ENCODE measurements around the gene EML4.
A peak's percentile ranks its signal among the peaks of the same experiment; 100 is the strongest.

Gene EML4

DNA sequence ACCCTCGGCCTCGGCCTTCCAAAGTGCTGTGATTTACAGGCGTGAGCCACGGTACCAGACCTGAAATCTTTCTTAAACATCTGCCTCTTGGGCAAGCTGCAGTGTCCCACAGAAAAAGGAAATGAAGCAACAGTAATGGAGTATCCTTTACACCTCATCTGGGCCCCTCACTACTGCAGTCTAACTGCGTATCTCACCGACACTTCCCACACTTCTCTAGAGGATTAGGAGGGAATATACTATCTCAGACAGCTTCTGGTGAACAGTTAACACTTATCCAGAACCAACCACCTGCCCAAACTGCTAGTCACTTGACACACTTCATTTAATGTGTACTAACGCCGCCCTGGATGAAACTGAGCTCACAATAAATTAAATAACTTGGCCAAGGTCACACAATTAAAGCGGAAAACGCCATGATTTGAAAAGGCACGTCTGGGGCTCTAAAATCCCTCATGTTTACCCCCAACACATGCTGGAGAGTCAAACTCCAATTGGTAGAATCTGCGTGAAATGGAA, 190.9 kb downstream of the EML4 start:
- DNase-seq: no peak
- H3K36me3 ChIP-seq: no peaks in the 10 kb centered on the region
- peaks cover 0 to 39% (median 27%) of the 10 kb centered on the region in 4 donors for H3K4me1 ChIP-seq
- intact Hi-C loops (cut with DNase I; ENCODE audit: low total_unique reads): loop anchor here (10.0 kb wide), 1 partner anchor 265 kb away; no protein-coding TSS in a partner anchor
- H3K27ac ChIP-seq: peak overlapping the region in 1 of 2 donors; percentile 92
- peak overlapping the region; percentile 94 to 98 for H3K4me3 ChIP-seq
- TF ChIP-seq, protein P1, sequence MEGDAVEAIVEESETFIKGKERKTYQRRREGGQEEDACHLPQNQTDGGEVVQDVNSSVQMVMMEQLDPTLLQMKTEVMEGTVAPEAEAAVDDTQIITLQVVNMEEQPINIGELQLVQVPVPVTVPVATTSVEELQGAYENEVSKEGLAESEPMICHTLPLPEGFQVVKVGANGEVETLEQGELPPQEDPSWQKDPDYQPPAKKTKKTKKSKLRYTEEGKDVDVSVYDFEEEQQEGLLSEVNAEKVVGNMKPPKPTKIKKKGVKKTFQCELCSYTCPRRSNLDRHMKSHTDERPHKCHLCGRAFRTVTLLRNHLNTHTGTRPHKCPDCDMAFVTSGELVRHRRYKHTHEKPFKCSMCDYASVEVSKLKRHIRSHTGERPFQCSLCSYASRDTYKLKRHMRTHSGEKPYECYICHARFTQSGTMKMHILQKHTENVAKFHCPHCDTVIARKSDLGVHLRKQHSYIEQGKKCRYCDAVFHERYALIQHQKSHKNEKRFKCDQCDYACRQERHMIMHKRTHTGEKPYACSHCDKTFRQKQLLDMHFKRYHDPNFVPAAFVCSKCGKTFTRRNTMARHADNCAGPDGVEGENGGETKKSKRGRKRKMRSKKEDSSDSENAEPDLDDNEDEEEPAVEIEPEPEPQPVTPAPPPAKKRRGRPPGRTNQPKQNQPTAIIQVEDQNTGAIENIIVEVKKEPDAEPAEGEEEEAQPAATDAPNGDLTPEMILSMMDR (IDR thresholded peaks at IDR 0.05): no peak
- H3K9me3 ChIP-seq: no peaks in the 10 kb centered on the region
- no peaks in the 10 kb centered on the region for H3K27me3 ChIP-seq

GRCh38 chr2:42360493-42360889, 191.3 kb downstream of the EML4 start:
- intact Hi-C loops (cut with DNase I; ENCODE audit: low total_unique reads): loop anchor here (10.0 kb wide), 1 partner anchor 266 kb away; no protein-coding TSS in a partner anchor
- Histone ChIP-seq H3K27me3 (no peaks in the 10 kb centered on the region), H3K9me3 (no peaks in the 10 kb centered on the region), H3K4me1 (peaks cover 0 to 39% (median 25%) of the 10 kb centered on the region in 4 donors), H3K27ac (peak overlapping the region; percentile 92 to 95), H3K36me3 (no peaks in the 10 kb centered on the region), H3K4me3 (peak overlapping the region; percentile 94 to 98)
- TF ChIP-seq, protein P1 (IDR thresholded peaks at IDR 0.05): no peak
- DNase-seq: no peak

DNA sequence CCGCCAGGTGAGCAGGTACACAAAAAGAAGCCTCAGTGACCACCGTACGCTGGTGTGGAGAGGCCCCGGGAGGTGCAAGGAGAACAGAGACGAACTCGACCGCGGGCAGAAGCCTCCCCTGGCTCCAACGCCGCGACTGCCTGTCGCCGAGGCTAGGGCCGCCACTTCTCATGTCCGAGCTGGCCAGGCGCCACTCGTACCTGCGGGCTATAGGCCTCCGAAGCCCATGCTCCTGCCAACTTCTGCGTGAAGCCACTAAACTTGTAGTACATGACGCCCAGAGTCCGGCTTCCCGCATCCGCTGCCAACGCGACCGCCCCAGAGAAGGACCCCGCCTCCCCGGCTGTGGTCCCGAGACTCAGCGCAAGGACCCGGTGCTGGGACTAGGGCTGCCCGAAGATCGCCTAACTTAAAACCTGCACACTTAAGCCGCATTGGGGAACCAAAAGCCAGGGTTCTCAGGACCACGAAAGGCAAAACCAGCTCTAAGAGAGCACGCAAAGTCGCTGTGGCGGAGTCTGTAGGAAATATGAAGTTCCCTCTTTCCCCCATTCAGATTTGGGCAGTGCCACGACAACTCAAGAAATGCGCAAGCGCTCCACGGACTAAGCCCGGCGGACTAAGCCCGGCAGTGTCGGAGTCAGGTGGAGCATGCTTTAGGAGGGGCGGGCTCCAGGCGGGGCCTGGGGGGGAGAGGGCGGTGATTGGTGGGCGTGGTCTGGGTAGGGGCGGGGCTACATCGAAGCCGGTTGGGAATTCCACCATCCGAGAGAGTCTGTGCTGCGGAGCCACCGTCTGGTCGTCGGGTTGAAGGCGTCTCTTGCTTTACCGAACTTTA, 192.0 kb downstream of the EML4 start, which contains the start of gene COX7A2L:
COX7A2L (minus strand) TSS at position 328 of the 838 bp plus-strand sequence; CDS start at position 272, 56 bp downstream.
- Histone ChIP-seq H3K4me1 (peaks cover 0 to 39% (median 25%) of the 10 kb centered on the region in 4 donors), H3K9me3 (no peaks in the 10 kb centered on the region), H3K27ac (peak within 1 kb of the TSS; percentile 92 to 95), H3K36me3 (no peaks in the 10 kb centered on the region), H3K4me3 (peak within 1 kb of the TSS; percentile 94 to 98), H3K27me3 (no peaks in the 10 kb centered on the region)
- intact Hi-C loops (cut with DNase I; ENCODE audit: low total_unique reads): loop anchor here (10.0 kb wide), 1 partner anchor 266 kb away; no protein-coding TSS in a partner anchor
- TF ChIP-seq, protein P1 (IDR thresholded peaks at IDR 0.05): peak in 1 of 2 experiments; percentile 50
- peak; percentile 96 to 98 for DNase-seq

GRCh38 chr2:42361728-42362283, 192.7 kb downstream of the EML4 start:
- Histone ChIP-seq H3K27ac (peak overlapping the region; percentile 92 to 95), H3K9me3 (no peaks in the 10 kb centered on the region), H3K4me1 (peaks cover 0 to 39% (median 25%) of the 10 kb centered on the region in 4 donors), H3K27me3 (no peaks in the 10 kb centered on the region), H3K36me3 (no peaks in the 10 kb centered on the region), H3K4me3 (peak overlapping the region; percentile 94 to 98)
- TF ChIP-seq, protein P1 (IDR thresholded peaks at IDR 0.05): no peak
- DNase-seq: no peak
- intact Hi-C loops (cut with DNase I; ENCODE audit: low total_unique reads): loop anchor here (10.0 kb wide), 1 partner anchor 267 kb away; no protein-coding TSS in a partner anchor

DNA sequence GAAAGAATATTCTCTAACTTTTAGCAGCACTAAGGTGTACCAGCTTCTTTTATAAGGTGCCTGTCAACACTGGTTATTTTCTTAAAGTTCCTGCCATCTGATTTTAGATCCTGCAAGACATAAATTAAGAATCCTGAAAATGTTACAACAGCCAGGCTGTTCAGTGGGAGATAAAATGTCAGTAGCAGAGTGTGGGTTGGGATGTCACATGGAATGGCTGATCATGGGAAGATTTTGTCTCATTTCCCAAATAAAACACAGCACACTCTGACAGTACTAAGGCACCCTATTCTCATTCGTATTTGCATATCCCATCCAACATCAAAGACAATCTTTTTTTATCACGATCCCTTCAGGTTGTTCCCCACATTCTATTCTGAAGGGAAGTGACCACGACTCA, 194.3 kb downstream of the EML4 start:
- peaks cover 0 to 24% (median 21%) of the 10 kb centered on the region in 4 donors for H3K4me1 ChIP-seq
- peaks cover 0 to 2% of the 10 kb centered on the region in 2 donors for H3K27me3 ChIP-seq
- no peak for DNase-seq
- intact Hi-C loops (cut with DNase I; ENCODE audit: low total_unique reads): loop anchor here (10.0 kb wide), 1 partner anchor 269 kb away; no protein-coding TSS in a partner anchor
- no peaks in the 10 kb centered on the region for H3K36me3 ChIP-seq
- TF ChIP-seq, protein P1 (IDR thresholded peaks at IDR 0.05): no peak
- no peaks in the 10 kb centered on the region for H3K9me3 ChIP-seq
- no peak overlapping the region for H3K27ac ChIP-seq
- H3K4me3 ChIP-seq: no peak overlapping the region
